GM15510 (cell line): ENCODE results near the gene CS.

Experiments
- POLR2A ChIP-seq: IDR thresholded peaks from 3 replicates; pipeline ENCODE4 v1.6.1; 2011; ENCODE audit warnings: borderline replicate concordance; ENCODE audit not compliant: insufficient read length; ENCODE audit errors: extremely low read depth

Gene CS

GRCh38 chr12:56298828-56299227, 1.3 kb downstream of the CS start:
- TF ChIP-seq POLR2A, result no peak

GRCh38 chr12:56297400-56297799, 2.7 kb downstream of the CS start:
- no peak for TF ChIP-seq POLR2A

GRCh38 chr12:56296295-56296694, 3.8 kb downstream of the CS start:
- no peak for TF ChIP-seq POLR2A

- no peak for TF ChIP-seq POLR2A
Observed at GRCh38 chr12:56293795-56294194, 6.3 kb downstream of the CS start.

- no peak for TF ChIP-seq POLR2A
Observed at GRCh38 chr12:56288705-56289387, 11.3 kb downstream of the CS start.

GRCh38 chr12:56286044-56286830, 13.9 kb downstream of the CS start:
- no peak for TF ChIP-seq POLR2A

- TF ChIP-seq POLR2A, result no peak
Observed at GRCh38 chr12:56282579-56282978, 17.6 kb downstream of the CS start.

- TF ChIP-seq POLR2A, result no peak
Observed at GRCh38 chr12:56282030-56282429, 18.1 kb downstream of the CS start.

- TF ChIP-seq POLR2A, result no peak
Observed at GRCh38 chr12:56280849-56281248, 19.3 kb downstream of the CS start.

GRCh38 chr12:56278905-56279304, 21.2 kb downstream of the CS start:
- no peak for TF ChIP-seq POLR2A

- TF ChIP-seq POLR2A, result no peak
Observed at GRCh38 chr12:56274299-56274698, 25.8 kb downstream of the CS start.

- no peak for TF ChIP-seq POLR2A
Observed at GRCh38 chr12:56271031-56271430, 29.1 kb downstream of the CS start.

GRCh38 chr12:56267443-56268071, 32.6 kb downstream of the CS start:
- TF ChIP-seq POLR2A, result no peak

GRCh38 chr12:56266693-56267442, 33.3 kb downstream of the CS start, which contains the start of gene COQ10A:
COQ10A (plus strand) TSS chr12:56266942; CDS start chr12:56267119, 177 bp downstream.
- TF ChIP-seq POLR2A, result peak; percentile 69
